ENCODE results near the gene ZDHHC18.
A peak's percentile ranks its signal among the peaks of the same experiment; 100 is the strongest.

Gene ZDHHC18

GRCh38 chr1:26900815-26901511, 74.5 kb downstream of the ZDHHC18 start:
- peak overlapping the region; percentile 98 for H3K4me3 ChIP-seq (ENCODE audit: low read depth, low read length)
- CTCF ChIA-PET, result interaction anchor here (0.8 to 5.4 kb wide), 2 partner anchors 13 to 97 kb away, joined by 3 to 32 read pairs; no protein-coding TSS in a partner anchor
- no peak for TF ChIP-seq CTCF (IDR thresholded peaks at IDR 0.05; ENCODE audit: insufficient read depth, low read length, missing control alignments)
- no peak for DNase-seq (ENCODE audit: low read depth, low spot score)
- POLR2A ChIA-PET, result interaction anchor here (0.8 to 4.5 kb wide), 5 partner anchors 12 to 349 kb away, joined by 3 to 42 read pairs (median 5); partner anchors contain the start of genes GPN2 and TRNP1

All from AG04449 (cell line).